Epithelial cell of esophagus (primary cell): ENCODE results near the gene TAPBPL.
"Not testable (repeated sequence)": the region's sequence is repeated elsewhere in the genome, so short reads cannot be mapped to it uniquely, and the experiment has no call there.

ENCODE experiments used
- DNase-seq: peaks from one replicate; pipeline ENCODE4 v3.0.0; 2010; ENCODE audit warnings: low read depth
- H3K4me3 ChIP-seq: 2 replicates; pipeline ENCODE4 v1.5.1; 2011; ENCODE audit warnings: mild to moderate bottlenecking, low read length, control low read depth
- CTCF ChIP-seq: IDR thresholded peaks from 2 replicates; pipeline ENCODE4 v1.5.1; 2011; ENCODE audit warnings: low read depth, mild to moderate bottlenecking, low read length, control low read depth, inconsistent platforms; ENCODE audit not compliant: insufficient read depth; ENCODE audit errors: missing control alignments

Gene TAPBPL

GRCh38 chr12:6470375-6471163 lies 18.7 kb downstream of the TAPBPL start, which contains the start of gene VAMP1:
Gene VAMP1, minus strand, starts transcription at chr12:6470677. Its CDS starts 146 bp downstream, at chr12:6470531.
- no peak for TF ChIP-seq CTCF
- peak; percentile 96 for DNase-seq
- peak within 1 kb of the TSS; percentile 62 for H3K4me3 ChIP-seq

GRCh38 chr12:6471989-6472360 lies 20.1 kb downstream of the TAPBPL start:
- TF ChIP-seq CTCF = no peak
- peak; percentile 92 for DNase-seq
- no peak overlapping the region for H3K4me3 ChIP-seq

GRCh38 chr12:6472491-6472890 lies 20.6 kb downstream of the TAPBPL start:
- no peak for TF ChIP-seq CTCF

GRCh38 chr12:6475233-6475975 lies 23.6 kb downstream of the TAPBPL start:
- not testable (repeated sequence) for DNase-seq

More at GRCh38 chr12:6472491-6472890, 20.6 kb downstream of the TAPBPL start:
- H3K4me3 ChIP-seq = no peak overlapping the region
- no peak for DNase-seq

GRCh38 chr12:6476489-6476888 lies 24.6 kb downstream of the TAPBPL start:
- no peak overlapping the region for H3K4me3 ChIP-seq
- no peak for DNase-seq
- no peak for TF ChIP-seq CTCF

More at GRCh38 chr12:6475233-6475975, 23.6 kb downstream of the TAPBPL start:
- H3K4me3 ChIP-seq = not testable (repeated sequence)

GRCh38 chr12:6477601-6478377 lies 25.9 kb downstream of the TAPBPL start:
- not testable (repeated sequence) for H3K4me3 ChIP-seq, DNase-seq

GRCh38 chr12:6478416-6478815 lies 26.6 kb downstream of the TAPBPL start:
- no peak for TF ChIP-seq CTCF
- DNase-seq = no peak
- H3K4me3 ChIP-seq = no peak overlapping the region
